CD4-positive, alpha-beta T cell treated with Interleukin-2 at 100 ng/mL for 4 hours (primary cell): Measurements from ENCODE around the gene ATM.
"Not testable (repeated sequence)": the region's sequence is repeated elsewhere in the genome, so short reads cannot be mapped to it uniquely, and the experiment has no call there.

Source experiments
- DNase-seq: peaks from one replicate; pipeline ENCODE4 v3.0.0-alpha.2; 2020; ENCODE audit warnings: low spot score

The ATM gene

GRCh38 chr11:108373505-108373904 is 150.6 kb downstream of the ATM start:
- not testable (repeated sequence) for DNase-seq

DNA sequence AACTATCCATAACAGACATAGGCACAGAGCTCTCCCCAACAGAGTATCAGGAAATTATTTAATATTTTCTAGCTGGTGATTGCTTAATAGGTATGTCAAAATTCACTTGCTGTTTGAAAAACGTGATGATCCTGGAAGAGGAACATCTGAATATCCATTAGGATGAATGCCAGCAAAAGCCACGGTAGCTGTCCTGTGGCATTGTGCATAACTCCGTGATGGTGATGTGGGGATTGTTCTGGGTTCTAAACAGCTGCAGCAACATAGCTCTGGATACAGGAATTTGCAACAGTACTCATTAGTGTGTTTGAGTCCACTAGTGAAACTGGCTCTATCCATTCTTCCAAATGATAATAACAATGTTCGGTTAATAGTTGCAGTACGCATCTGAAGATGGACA is 165.7 kb downstream of the ATM start:
- DNase-seq, result no peak

DNA sequence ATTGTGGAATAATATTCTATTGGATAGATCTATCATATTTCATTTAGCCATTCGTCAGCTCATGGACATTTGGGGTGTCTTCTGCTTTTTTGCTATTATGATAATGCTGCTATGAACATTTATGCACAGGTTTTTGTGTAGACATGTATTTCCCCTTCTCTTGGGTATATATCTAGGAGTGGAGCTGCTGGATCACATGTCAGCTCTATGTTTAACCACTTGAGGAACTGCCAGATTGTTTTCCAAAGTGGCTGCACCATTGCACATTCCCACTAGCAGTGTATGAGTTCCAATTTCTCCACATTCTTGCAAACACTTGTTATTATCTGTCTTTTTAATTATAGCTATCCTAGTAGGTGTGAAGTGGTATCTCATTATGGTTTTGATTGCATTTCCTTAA is 169.5 kb downstream of the ATM start:
- no peak for DNase-seq

DNA sequence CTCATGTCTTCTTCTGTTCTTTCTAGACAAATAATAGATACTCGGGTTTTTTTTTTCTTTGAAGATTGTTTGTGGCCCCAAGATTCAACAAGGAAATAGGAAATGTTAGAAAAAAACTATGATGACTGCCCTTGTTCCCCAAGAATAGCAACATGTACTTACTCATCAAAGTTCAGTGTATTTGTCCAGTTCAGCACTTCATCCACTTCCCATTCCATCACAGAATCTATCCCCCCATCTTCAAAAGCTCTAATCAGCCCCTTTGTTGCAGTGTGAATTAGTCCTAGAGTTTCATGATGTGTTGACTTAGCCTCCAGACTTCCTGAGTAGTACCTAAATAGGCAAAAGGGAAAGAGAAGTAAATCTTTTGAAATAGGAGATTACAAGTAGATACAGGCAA is 170.2 kb downstream of the ATM start:
- DNase-seq, result no peak

DNA sequence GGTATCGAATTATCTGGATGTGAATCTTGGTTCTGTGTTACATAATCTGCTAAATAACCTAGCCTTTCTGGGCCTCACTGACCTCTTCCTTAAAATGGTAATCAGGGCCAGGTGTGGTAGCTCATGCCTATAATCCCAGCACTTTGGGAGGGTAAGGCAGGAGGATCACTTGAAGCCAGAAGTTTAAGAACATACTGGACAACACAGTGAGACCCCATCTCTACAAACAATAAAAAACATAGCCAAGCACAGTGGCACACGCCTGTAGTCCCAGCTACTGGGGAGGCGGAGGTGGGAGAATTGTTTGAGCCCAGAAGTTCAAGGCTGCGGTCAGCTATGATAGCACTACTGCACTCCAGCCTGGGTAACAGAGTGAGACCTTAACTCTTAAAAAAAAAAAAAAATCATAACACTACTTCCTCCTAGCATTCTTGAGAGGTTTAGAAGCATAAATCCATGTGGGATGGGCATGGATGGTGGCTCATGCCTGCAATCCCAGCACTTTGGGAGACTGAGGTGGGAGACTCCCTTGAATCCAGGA is 171.9 kb downstream of the ATM start:
- DNase-seq, result no peak

DNA sequence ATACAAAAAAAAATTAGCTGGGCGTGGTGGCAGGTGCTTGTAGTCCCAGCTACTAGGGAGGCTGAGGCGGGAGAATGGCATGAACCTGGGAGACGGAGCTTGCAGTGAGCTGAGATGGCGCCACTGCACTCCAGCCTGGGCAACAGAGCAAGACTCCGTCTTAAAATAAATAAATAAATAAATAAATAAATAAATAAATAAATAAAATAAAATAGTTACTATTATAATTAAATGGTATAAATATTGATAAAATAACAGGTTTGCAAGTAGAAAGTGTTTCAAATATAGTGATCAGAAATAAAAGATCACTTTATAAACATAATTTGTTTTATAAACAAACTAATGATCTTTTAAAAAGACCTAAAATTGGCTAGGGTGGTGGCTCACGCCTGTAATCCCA is 173.8 kb downstream of the ATM start:
- not testable (repeated sequence) for DNase-seq

GRCh38 chr11:108398439-108398838 is 175.6 kb downstream of the ATM start:
- DNase-seq, result no peak

- no peak for DNase-seq
Measured at GRCh38 chr11:108402241-108402640, 179.4 kb downstream of the ATM start.

- DNase-seq, result no peak
Measured at GRCh38 chr11:108403052-108403451, 180.2 kb downstream of the ATM start.

DNA sequence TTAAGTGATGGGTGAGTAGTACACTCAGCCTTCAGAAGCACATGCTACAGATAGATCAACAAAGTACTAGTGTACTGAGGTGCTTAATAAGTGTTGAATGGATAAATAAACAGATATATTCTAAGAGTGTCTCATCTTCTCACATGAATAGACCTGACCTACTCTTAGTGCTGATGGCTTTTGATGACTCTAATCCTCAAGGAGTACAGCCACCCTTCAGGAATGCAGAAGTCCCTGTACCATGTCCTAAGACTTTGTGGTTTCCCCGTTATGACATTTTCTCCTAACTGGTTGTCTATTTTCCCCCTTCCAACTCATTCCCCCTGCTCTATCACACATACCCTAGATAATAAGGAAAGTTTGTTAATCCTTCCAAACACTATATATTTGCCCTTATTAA is 182.8 kb downstream of the ATM start:
- DNase-seq, result no peak

DNA sequence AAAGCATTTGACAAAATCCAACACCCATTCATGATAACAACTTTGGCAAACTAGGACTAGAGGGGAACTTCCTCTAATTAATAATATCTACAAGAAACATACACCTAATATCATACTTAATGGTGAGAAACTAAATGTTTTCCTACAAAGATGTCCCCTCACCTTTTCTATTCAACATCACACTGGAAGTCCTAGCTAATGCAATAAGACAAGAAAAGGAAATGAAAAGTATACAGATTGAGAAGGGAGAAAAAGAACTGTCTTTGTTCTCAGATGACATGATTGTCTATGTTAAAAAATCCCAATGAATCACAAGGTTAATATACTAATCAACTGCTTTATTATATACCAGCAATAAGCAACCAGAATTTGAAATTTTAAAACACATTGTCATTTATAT is 192.1 kb downstream of the ATM start:
- DNase-seq, result no peak

DNA sequence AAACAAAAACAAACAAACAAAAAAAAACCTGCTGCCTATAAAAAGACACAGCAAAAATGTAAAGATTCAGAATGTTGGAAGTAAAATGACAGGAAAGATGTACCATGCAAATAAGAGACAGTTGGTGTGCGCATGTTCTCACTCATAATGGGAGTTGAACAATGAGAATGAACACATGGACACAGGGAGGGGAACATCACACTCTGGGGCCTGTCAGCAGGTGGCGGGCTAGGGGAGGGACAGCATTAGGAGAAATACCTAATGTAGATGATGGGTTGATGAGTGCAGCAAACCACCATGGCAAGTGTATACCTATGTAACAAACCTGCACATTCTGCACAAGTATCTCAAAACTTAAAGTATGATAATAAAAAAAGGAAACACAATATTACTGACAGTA is 194.7 kb downstream of the ATM start:
- DNase-seq, result peak; percentile 40
